BLaER1 treated with 17β-estradiol and CSF1 and Interleukin-3, amounts not matched to agents 10 nM and 100 nM (cell line): ENCODE data around the gene NRXN2.
A peak's percentile ranks its signal among the peaks of the same experiment; 100 is the strongest.

Experiments used
- H3K27ac ChIP-seq, 11 experiments: shearing (Covaris generic); formaldehyde crosslinking; 2 replicates each; pipeline ENCODE4 v1.8.1; 2022
- H3K27me3 ChIP-seq, 11 experiments: shearing (Covaris generic); formaldehyde crosslinking; 2 replicates each; pipeline ENCODE4 v1.8.1; 2022
- H3K36me3 ChIP-seq, 11 experiments: shearing (Covaris generic); formaldehyde crosslinking; 2 replicates each; pipeline ENCODE4 v1.8.1; 2022
- H3K4me1 ChIP-seq, 10 experiments: shearing (Covaris generic); formaldehyde crosslinking; 2 replicates each; pipeline ENCODE4 v1.8.1; 2022
- H3K4me2 ChIP-seq, 11 experiments: shearing (Covaris generic); formaldehyde crosslinking; 2 replicates each; pipeline ENCODE4 v1.8.1; 2022
- H3K4me3 ChIP-seq, 10 experiments: shearing (Covaris generic); formaldehyde crosslinking; 2 replicates each; pipeline ENCODE4 v1.8.1; 2022
- H3K9ac ChIP-seq, 11 experiments: shearing (Covaris generic); formaldehyde crosslinking; 2 replicates each; pipeline ENCODE4 v1.8.1; 2022
- H3K9me3 ChIP-seq, 11 experiments: shearing (Covaris generic); formaldehyde crosslinking; replicated peaks in 1 of 11; 2 replicates each; pipeline ENCODE4 v1.8.1; 2022
- H4K20me1 ChIP-seq, 11 experiments: shearing (Covaris generic); formaldehyde crosslinking; 2 replicates each; pipeline ENCODE4 v1.8.1; 2022
- Cebpa-rat ChIP-seq, 11 experiments: shearing (Covaris generic); IDR thresholded peaks; 2 replicates each; pipeline ENCODE4 v1.8.1; 2022

The NRXN2 gene

DNA sequence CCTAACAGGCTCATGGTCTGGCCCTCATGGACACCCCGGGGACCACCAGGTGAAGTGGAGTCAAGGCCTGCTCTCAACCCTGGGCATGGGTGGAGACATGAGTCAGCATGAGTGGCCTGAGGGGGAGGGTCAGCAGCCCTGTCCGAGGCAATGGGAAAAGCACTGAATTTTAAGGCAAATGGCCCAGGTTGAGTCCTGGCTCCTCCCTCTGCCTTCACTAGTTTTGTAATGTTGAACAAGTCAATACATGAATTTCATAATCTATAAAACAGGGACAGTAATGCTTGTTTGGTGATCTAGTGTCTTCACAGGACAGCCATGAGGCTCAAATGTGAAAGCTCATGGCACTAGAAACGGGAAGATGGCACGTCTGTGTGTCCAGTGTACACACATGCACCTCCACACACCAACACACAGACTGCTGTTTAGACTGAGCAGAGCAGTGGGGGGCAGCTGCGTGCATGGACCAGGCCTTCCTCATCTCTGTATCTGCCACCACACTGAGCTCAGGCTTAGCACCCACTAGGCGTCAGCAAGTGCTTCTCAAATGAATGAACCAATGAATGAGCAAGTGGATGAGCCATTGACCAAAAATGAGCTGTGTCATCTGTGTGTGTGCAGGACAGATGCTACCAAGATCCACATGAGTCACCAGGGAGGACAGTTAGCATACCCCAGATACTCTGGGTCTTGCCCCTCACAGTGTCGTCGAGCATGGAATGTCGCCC is 63.4 kb downstream of the NRXN2 start:
- H3K9ac ChIP-seq, result peak overlapping the region in 4 of 11 experiments; percentile 69 to 74 (median 72); a peak in 6 of 22 replicates
- H4K20me1 ChIP-seq, result peaks cover 0 to 4% (median 0%) of the 10 kb centered on the region in 11 experiments; a peak in 1 of 22 replicates
- peaks cover 60 to 85% (median 74%) of the 10 kb centered on the region in 10 experiments for H3K4me1 ChIP-seq
- TF ChIP-seq Cebpa-rat (IDR thresholded peaks at IDR 0.05), result no peak
- H3K4me2 ChIP-seq, result peak overlapping the region; percentile 69 to 100 (median 91)
- H3K4me3 ChIP-seq, result 0 out of 20 replicates have a peak overlapping the region, but pooled peaks of 1 of the 10 experiments have one; percentile 51
- no peaks in the 10 kb centered on the region for H3K27me3 ChIP-seq
- H3K9me3 ChIP-seq, result no peaks in the 10 kb centered on the region
- no peaks in the 10 kb centered on the region for H3K36me3 ChIP-seq
- peak overlapping the region in 8 of 11 experiments; percentile 55 to 83 (median 73); a peak in 11 of 22 replicates for H3K27ac ChIP-seq

DNA sequence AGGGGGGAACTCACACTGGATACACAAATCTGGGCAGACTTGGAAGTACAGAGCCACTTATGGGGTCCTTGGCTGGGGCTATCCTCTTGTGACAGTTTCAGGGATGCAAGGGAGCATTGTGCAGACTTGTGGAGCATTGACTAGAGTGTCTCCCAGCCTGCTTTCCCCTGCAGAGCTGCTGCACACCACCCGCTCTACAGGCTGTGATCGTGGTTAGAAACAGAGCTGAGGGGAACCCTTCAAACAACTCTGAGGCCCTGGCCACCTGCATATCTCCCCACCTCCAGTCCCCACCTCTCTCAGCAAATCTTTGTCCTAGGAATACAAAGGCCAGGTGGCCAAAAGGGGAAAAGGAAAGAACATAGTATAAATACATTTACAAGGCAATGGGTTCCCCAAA is 64.7 kb downstream of the NRXN2 start:
- H3K9ac ChIP-seq, result peak overlapping the region in 1 of 11 experiments; percentile 21; a peak in 1 of 22 replicates
- H3K4me1 ChIP-seq, result peaks cover 72 to 92% (median 86%) of the 10 kb centered on the region in 10 experiments
- no peak overlapping the region for H3K27ac ChIP-seq
- H3K4me2 ChIP-seq, result peak overlapping the region in 9 of 11 experiments; percentile 82 to 100 (median 96); a peak in 18 of 22 replicates
- no peaks in the 10 kb centered on the region for H3K9me3 ChIP-seq
- TF ChIP-seq Cebpa-rat (IDR thresholded peaks at IDR 0.05), result no peak
- no peaks in the 10 kb centered on the region for H3K36me3 ChIP-seq
- H3K4me3 ChIP-seq, result no peak overlapping the region
- H4K20me1 ChIP-seq, result peaks cover 0 to 4% (median 0%) of the 10 kb centered on the region in 11 experiments; a peak in 1 of 22 replicates
- H3K27me3 ChIP-seq, result no peaks in the 10 kb centered on the region

DNA sequence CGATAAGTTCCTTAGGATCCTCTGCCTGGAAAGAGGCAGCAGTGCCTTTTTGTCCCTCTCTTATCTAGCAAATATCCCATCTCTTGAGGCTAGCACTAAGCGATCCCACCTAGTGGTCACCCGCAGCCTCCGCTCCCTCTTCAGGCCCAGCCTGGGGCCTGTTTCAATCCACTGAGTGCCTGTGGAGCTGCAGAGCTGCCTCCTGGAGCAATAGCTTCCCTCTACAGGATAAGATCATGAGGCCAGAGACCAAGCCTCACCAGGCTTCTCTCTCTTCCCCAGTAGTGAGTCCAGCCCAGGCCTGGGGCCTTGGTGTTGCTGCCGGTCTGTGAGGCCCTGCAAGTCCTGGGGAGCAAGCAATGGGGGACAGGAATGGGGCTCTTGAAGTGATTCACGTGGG is 66.1 kb downstream of the NRXN2 start:
- peak overlapping the region; percentile 82 to 100 (median 91); a peak in 21 of 22 replicates for H3K4me2 ChIP-seq

DNA sequence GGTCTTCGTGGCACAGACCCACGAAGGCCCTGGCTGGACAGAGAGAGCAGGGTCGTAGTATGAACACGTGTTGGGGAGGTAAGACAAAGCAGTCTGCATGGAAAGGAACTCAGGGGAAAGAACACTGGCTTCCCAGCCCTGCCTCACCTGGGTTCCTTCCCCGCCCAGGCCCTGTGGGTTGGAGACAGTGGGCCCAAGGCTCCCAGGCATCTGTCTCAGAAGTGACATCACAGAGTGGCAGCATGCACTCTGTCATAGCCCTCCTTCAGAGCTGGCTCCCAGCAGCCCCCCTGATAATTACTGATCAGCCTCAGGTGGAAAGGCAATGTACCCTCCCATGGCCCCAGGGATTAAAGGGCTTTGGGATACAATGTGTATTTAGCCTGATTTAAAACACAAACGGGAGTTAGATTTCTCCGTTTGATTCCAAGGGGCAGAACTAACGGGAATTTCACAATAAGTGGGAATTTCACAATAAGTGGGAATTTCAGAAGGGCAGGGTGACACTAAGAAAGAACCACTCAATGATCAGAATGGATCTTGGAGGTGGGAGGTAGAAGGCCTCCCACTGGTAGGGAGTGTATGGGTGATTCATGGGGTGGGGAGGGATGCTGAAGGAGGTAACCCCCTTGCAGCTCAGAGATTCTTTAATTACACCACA is 66.9 kb downstream of the NRXN2 start:
- peak overlapping the region in 4 of 11 experiments; percentile 58 to 80 (median 64); a peak in 8 of 22 replicates for H3K27ac ChIP-seq
- H3K4me3 ChIP-seq, result no peak overlapping the region
- no peaks in the 10 kb centered on the region for H3K9me3 ChIP-seq
- H3K36me3 ChIP-seq, result no peaks in the 10 kb centered on the region
- H4K20me1 ChIP-seq, result peaks cover 0 to 4% (median 0%) of the 10 kb centered on the region in 11 experiments; a peak in 1 of 22 replicates
- peak overlapping the region in 4 of 11 experiments; percentile 37 to 60 (median 54); a peak in 4 of 22 replicates for H3K9ac ChIP-seq
- H3K4me1 ChIP-seq, result peaks cover 69 to 100% (median 94%) of the 10 kb centered on the region in 10 experiments
- TF ChIP-seq Cebpa-rat (IDR thresholded peaks at IDR 0.05), result 0 out of 22 replicates have a peak, but pooled peaks of 1 of the 11 experiments have one; percentile 14
- peak overlapping the region; percentile 82 to 100 (median 91) for H3K4me2 ChIP-seq
- H3K27me3 ChIP-seq, result no peaks in the 10 kb centered on the region

More for the DNA sequence above, 66.1 kb downstream of the NRXN2 start:
- no peaks in the 10 kb centered on the region for H3K9me3 ChIP-seq
- peaks cover 77 to 100% (median 99%) of the 10 kb centered on the region in 10 experiments for H3K4me1 ChIP-seq
- H3K27ac ChIP-seq, result no peak overlapping the region
- TF ChIP-seq Cebpa-rat (IDR thresholded peaks at IDR 0.05), result no peak
- H3K36me3 ChIP-seq, result no peaks in the 10 kb centered on the region
- H4K20me1 ChIP-seq, result peaks cover 0 to 4% (median 0%) of the 10 kb centered on the region in 11 experiments; a peak in 1 of 22 replicates
- H3K27me3 ChIP-seq, result no peaks in the 10 kb centered on the region
- no peak overlapping the region for H3K4me3 ChIP-seq
- H3K9ac ChIP-seq, result no peak overlapping the region; a peak in 1 of 22 replicates

DNA sequence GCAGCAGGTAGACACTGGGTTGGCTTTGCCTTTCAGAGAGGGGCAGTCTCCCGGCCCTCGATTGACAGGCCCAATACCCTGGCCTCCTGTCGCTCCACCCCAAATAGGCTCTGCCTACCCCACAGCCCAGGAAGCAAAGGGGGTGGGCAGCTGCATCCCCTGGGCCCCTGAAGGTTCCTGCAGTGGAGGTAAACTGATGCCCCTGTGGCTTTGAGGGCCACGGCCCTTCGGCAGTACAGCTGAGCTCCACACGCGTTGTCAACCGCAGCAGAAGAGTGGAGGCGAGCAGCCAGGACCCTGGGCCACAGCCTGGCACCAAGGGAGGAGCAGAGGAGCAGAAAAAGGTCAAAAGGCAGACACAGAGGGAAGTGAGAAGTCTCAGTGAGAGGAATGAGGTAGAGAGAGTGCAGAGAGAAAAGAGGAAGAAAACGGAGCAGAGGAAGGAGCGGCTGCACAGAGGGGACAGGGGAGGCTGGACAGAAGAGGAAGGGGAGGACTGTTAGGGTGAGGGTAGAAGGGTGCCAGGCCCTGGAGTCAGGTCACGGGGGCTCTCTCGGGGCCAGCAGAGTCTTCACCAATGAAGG is 67.9 kb downstream of the NRXN2 start:
- Histone ChIP-seq H4K20me1 (peaks cover 0 to 4% (median 0%) of the 10 kb centered on the region in 11 experiments; a peak in 1 of 22 replicates), H3K9ac (peak overlapping the region in 10 of 11 experiments; percentile 1 to 61 (median 52); a peak in 15 of 22 replicates), H3K27ac (peak overlapping the region in 9 of 11 experiments; percentile 37 to 80 (median 58); a peak in 18 of 22 replicates), H3K4me3 (no peak overlapping the region), H3K4me1 (peaks cover 59 to 99% (median 88%) of the 10 kb centered on the region in 10 experiments), H3K27me3 (no peaks in the 10 kb centered on the region), H3K9me3 (no peaks in the 10 kb centered on the region), H3K36me3 (no peaks in the 10 kb centered on the region), H3K4me2 (peak overlapping the region; percentile 82 to 100 (median 91))
- TF ChIP-seq Cebpa-rat (IDR thresholded peaks at IDR 0.05), result no peak

DNA sequence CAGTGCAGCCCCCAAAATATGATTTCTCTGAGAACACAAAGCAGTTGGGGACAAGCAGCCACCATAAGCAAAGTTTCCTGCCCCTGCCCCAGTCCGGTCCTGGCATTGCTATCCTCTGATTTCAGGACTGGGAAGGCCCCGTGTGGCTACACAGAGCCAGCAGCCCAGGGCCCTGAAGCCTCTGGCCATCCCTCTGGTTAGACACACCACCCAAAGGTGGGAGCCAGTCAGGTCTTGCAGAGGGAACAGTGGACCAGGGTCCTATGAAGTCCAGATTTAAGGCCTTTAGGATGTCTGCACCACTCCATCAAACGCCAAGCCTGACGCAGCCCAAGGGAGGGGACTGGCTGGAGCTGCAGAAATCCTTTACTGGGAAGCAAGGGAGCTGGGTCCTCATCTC is 68.6 kb downstream of the NRXN2 start:
- H3K27ac ChIP-seq, result peak overlapping the region in 10 of 11 experiments; percentile 5 to 80 (median 58); a peak in 19 of 22 replicates
- peaks cover 53 to 99% (median 85%) of the 10 kb centered on the region in 10 experiments for H3K4me1 ChIP-seq
- H4K20me1 ChIP-seq, result 0 out of 22 replicates have a peak, but pooled peaks cover 0 to 4% (median 0%) of the 10 kb centered on the region in 11 experiments
- no peak for TF ChIP-seq Cebpa-rat (IDR thresholded peaks at IDR 0.05)
- no peak overlapping the region for H3K4me3 ChIP-seq
- no peaks in the 10 kb centered on the region for H3K27me3 ChIP-seq
- no peaks in the 10 kb centered on the region for H3K9me3 ChIP-seq
- H3K4me2 ChIP-seq, result peak overlapping the region; percentile 82 to 100 (median 91)
- H3K36me3 ChIP-seq, result no peaks in the 10 kb centered on the region
- peak overlapping the region; percentile 1 to 61 (median 49); a peak in 16 of 22 replicates for H3K9ac ChIP-seq

DNA sequence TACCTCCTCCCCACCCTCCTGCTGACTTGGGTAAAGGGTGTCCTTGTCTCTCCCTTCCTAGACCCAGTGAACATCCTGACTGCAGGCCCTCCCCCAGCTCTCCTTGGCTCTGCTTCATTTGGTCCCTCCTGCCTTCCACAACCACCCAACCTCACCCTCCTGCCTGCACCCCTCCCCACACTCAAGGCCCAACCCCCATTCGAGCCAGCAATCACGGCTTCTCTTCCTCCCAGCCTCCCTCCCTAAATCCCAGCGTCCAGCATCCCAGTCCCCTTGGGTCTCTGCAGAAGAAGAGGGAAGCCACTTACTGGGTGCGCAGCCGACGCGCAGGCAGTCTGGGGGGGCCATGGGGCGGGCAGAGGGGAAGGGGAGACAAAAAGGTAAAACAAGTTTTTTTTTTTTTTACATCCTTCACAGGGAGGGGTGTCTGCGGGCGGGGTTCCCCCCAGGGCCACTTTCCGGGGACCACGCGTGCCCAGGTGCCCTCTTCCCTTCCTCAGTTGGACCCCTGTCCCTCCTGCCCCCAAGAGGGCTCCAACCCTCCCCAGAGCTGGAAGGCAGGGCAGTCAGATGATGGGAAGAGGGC is 69.5 kb downstream of the NRXN2 start:
- H4K20me1 ChIP-seq, result peaks cover 0 to 4% (median 0%) of the 10 kb centered on the region in 11 experiments; a peak in 1 of 22 replicates
- no peak for TF ChIP-seq Cebpa-rat (IDR thresholded peaks at IDR 0.05)
- peak overlapping the region; percentile 82 to 100 (median 91) for H3K4me2 ChIP-seq
- H3K27me3 ChIP-seq, result no peaks in the 10 kb centered on the region
- peak overlapping the region in 7 of 11 experiments; percentile 9 to 61 (median 55); a peak in 6 of 22 replicates for H3K9ac ChIP-seq
- no peaks in the 10 kb centered on the region for H3K36me3 ChIP-seq
- no peak overlapping the region for H3K4me3 ChIP-seq
- H3K27ac ChIP-seq, result peak overlapping the region in 6 of 11 experiments; percentile 58 to 80 (median 64); a peak in 11 of 22 replicates
- H3K9me3 ChIP-seq, result no peaks in the 10 kb centered on the region
- H3K4me1 ChIP-seq, result peaks cover 45 to 99% (median 85%) of the 10 kb centered on the region in 10 experiments
